Erythroblast (primary cell): ENCODE measurements around the gene ANP32A.
A peak's percentile ranks its signal among the peaks of the same experiment; 100 is the strongest.

Experiments
- DNase-seq, 2 experiments: peaks; one replicate each; lab custom pipeline; 2025; lab: John Stamatoyannopoulos, UW
- GATA1 ChIP-seq: IDR thresholded peaks from 2 replicates; pipeline ENCODE4 v1.6.1; 2011; ENCODE audit warnings: low read depth, mild to moderate bottlenecking, control low read depth, low read length, moderate library complexity
- POLR2A ChIP-seq: IDR thresholded peaks from 2 replicates; pipeline ENCODE4 v1.6.1; 2011; ENCODE audit warnings: mild to moderate bottlenecking, low read length

Gene ANP32A

GRCh38 chr15:68833700-68834331, 13.1 kb upstream of the ANP32A start:
- TF ChIP-seq GATA1 (no peak), POLR2A (no peak)
- DNase-seq = no peak

- no peak for DNase-seq
- no peak for TF ChIP-seq POLR2A
- TF ChIP-seq GATA1 = no peak
These were observed 9.6 kb upstream of the ANP32A start for GRCh38 chr15:68830141-68830785.

- no peak for TF ChIP-seq GATA1
- no peak for TF ChIP-seq POLR2A
- DNase-seq = peak; percentile 45 to 47
These were observed 8.4 kb upstream of the ANP32A start for GRCh38 chr15:68829068-68829467.

- TF ChIP-seq POLR2A (no peak), GATA1 (no peak)
- DNase-seq = no peak
These were observed 2.9 kb upstream of the ANP32A start for GRCh38 chr15:68823561-68823960.

GRCh38 chr15:68822818-68823217, 2.1 kb upstream of the ANP32A start:
- TF ChIP-seq GATA1 (no peak), POLR2A (no peak)
- peak in 1 of 2 experiments; percentile 32 for DNase-seq

- TF ChIP-seq POLR2A (no peak), GATA1 (no peak)
- DNase-seq = peak; percentile 61 to 77
These were observed 1.2 kb upstream of the ANP32A start for GRCh38 chr15:68821841-68822381.

GRCh38 chr15:68821190-68821840, 620 bp upstream of the ANP32A start:
- TF ChIP-seq POLR2A (no peak), GATA1 (no peak)
- peak; percentile 61 to 77 for DNase-seq

- TF ChIP-seq POLR2A (peak; percentile 56), GATA1 (no peak)
- DNase-seq = peak; percentile 76 to 80
These were observed 1.0 kb downstream of the ANP32A start for GRCh38 chr15:68819495-68820294.

GRCh38 chr15:68818769-68819494, 1.8 kb downstream of the ANP32A start:
- peak; percentile 67 to 76 for DNase-seq
- TF ChIP-seq POLR2A (no peak), GATA1 (no peak)

- TF ChIP-seq GATA1 (no peak), POLR2A (no peak)
- peak; percentile 84 to 88 for DNase-seq
These were observed 2.5 kb downstream of the ANP32A start for GRCh38 chr15:68818066-68818768.

- DNase-seq = peak; percentile 83 to 90
- TF ChIP-seq POLR2A (no peak), GATA1 (no peak)
These were observed 3.2 kb downstream of the ANP32A start for GRCh38 chr15:68817304-68818065.

- no peak for TF ChIP-seq POLR2A
- no peak for TF ChIP-seq GATA1
- DNase-seq = peak; percentile 57 to 66
These were observed 3.8 kb downstream of the ANP32A start for GRCh38 chr15:68816795-68817303.
